DOHH2 (cell line): ENCODE measurements around the gene FSD1L.

Experiments used
- H3F3A ChIP-seq: fragments of 200-600 bp; sonication (generic), shearing (Covaris generic); 2 replicates; pipeline ENCODE4 v1.6.0; 2016; ENCODE audit warnings: antibody characterized with exemption, mild to moderate bottlenecking; ENCODE audit not compliant: control insufficient read depth, insufficient read depth
- H3K27ac ChIP-seq: fragments of 200-600 bp; sonication (generic); 2 replicates; pipeline ENCODE4 v1.5.1; 2014; ENCODE audit warnings: low read depth, mild to moderate bottlenecking, low read length, moderate library complexity
- H3K27me3 ChIP-seq: fragments of 200-600 bp; sonication (generic); 2 replicates; pipeline ENCODE4 v1.6.1; 2014; ENCODE audit warnings: mild to moderate bottlenecking, low read length, mixed read lengths; ENCODE audit not compliant: control insufficient read depth
- H3K36me3 ChIP-seq: fragments of 200-600 bp; sonication (generic); 2 replicates; pipeline ENCODE4 v1.6.1; 2014; ENCODE audit warnings: mild to moderate bottlenecking, low read length, moderate library complexity, mixed read lengths; ENCODE audit not compliant: control insufficient read depth
- H3K4me1 ChIP-seq: fragments of 200-600 bp; sonication (generic); 2 replicates; pipeline ENCODE4 v1.6.1; 2014; ENCODE audit warnings: mild to moderate bottlenecking, low read length, mixed read lengths; ENCODE audit not compliant: control insufficient read depth
- H3K4me2 ChIP-seq: fragments of 200-600 bp; sonication (generic); 2 replicates; pipeline ENCODE4 v1.6.0; 2014; ENCODE audit warnings: mild to moderate bottlenecking, low read length, moderate library complexity
- H3K4me3 ChIP-seq: fragments of 200-600 bp; sonication (generic); 2 replicates; pipeline ENCODE4 v1.5.1; 2014; ENCODE audit warnings: mild to moderate bottlenecking, low read length, mixed read lengths
- H3K79me2 ChIP-seq: fragments of 200-600 bp; sonication (generic); 2 replicates; pipeline ENCODE4 v1.6.1; 2014; ENCODE audit warnings: mild to moderate bottlenecking, low read length, mixed read lengths; ENCODE audit not compliant: control insufficient read depth
- H3K9me2 ChIP-seq: fragments of 200-600 bp; sonication (generic); replicated peaks from 2 replicates; pipeline ENCODE4 v1.6.1; 2014; ENCODE audit warnings: mild to moderate bottlenecking, low read length, mixed read lengths; ENCODE audit not compliant: control insufficient read depth
- H3K9me3 ChIP-seq: fragments of 200-600 bp; sonication (generic); 2 replicates; pipeline ENCODE4 v1.6.1; 2014; ENCODE audit warnings: antibody characterized with exemption, low read length, mixed read lengths; ENCODE audit not compliant: control insufficient read depth, insufficient read depth
- H4K20me1 ChIP-seq: fragments of 200-600 bp; sonication (generic); 2 replicates; pipeline ENCODE4 v1.6.0; 2014; ENCODE audit warnings: low read depth, mild to moderate bottlenecking, antibody characterized with exemption, low read length, moderate library complexity; ENCODE audit not compliant: control insufficient read depth, insufficient read depth
- EZH2phosphoT487 ChIP-seq: fragments of 200-600 bp; sonication (generic); IDR thresholded peaks from 2 replicates; pipeline ENCODE4 v1.6.1; 2017; ENCODE audit warnings: borderline replicate concordance, mild to moderate bottlenecking, antibody characterized with exemption, low read length, moderate library complexity, mixed read lengths
- TF ChIP-seq, protein P1 (sequence below): fragments of 200-600 bp; sonication (generic); IDR thresholded peaks from one replicate; pipeline ENCODE4 v1.5.1; 2014; ENCODE audit warnings: antibody characterized with exemption, mild to moderate bottlenecking, low read depth, low read length; ENCODE audit not compliant: poor library complexity, severe bottlenecking

The FSD1L gene

DNA sequence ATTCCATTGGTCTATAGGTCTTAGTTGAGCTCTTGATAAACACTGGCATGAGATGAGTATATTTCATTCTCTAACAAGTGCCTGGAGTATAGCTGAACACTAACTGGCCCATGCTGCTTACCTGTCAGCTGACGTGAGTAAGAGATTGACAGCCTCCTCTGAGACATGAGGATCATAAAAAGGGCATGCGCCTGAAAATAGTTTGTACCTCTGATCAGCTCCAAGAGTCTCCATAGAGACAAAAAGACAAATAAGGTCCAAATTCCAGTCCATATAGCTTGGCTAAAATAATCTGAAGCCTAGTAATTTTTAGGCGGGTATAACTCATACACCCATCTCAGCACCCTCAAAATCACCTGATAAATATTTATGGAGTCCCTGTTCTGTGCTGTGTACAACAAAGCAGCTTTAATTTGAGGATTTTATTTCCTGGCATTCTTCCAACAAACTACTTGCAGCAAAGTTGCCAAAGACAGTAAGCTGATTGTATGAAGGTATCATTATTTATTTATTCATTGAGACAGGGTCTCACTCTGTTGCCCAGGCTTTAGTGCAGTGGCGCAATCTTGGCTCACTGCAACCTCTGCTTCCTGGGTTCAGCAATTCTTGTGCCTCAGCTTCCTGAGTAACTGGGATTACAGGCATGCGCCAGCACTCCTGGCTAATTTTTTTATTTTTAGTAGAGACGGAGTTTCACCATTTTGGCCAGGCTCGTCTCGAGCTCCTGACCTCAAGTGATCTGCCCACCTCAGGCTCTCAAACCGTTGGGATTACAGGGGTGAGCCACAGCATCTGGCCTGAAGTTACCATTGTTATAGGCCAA, 16.2 kb upstream of the FSD1L start:
- H3K9me3 ChIP-seq, result no peaks in the 10 kb centered on the region
- H3K79me2 ChIP-seq, result no peaks in the 10 kb centered on the region
- no peak overlapping the region for H3K27ac ChIP-seq
- no peaks in the 10 kb centered on the region for H4K20me1 ChIP-seq
- no peaks in the 10 kb centered on the region for H3K9me2 ChIP-seq
- no peak overlapping the region for H3K4me3 ChIP-seq
- TF ChIP-seq, protein P1, sequence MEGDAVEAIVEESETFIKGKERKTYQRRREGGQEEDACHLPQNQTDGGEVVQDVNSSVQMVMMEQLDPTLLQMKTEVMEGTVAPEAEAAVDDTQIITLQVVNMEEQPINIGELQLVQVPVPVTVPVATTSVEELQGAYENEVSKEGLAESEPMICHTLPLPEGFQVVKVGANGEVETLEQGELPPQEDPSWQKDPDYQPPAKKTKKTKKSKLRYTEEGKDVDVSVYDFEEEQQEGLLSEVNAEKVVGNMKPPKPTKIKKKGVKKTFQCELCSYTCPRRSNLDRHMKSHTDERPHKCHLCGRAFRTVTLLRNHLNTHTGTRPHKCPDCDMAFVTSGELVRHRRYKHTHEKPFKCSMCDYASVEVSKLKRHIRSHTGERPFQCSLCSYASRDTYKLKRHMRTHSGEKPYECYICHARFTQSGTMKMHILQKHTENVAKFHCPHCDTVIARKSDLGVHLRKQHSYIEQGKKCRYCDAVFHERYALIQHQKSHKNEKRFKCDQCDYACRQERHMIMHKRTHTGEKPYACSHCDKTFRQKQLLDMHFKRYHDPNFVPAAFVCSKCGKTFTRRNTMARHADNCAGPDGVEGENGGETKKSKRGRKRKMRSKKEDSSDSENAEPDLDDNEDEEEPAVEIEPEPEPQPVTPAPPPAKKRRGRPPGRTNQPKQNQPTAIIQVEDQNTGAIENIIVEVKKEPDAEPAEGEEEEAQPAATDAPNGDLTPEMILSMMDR, result no peak
- TF ChIP-seq EZH2phosphoT487, result no peak
- no peak overlapping the region for H3K4me2 ChIP-seq
- no peaks in the 10 kb centered on the region for H3K27me3 ChIP-seq
- no peaks in the 10 kb centered on the region for H3K36me3 ChIP-seq
- no peaks in the 10 kb centered on the region for H3F3A ChIP-seq
- no peaks in the 10 kb centered on the region for H3K4me1 ChIP-seq

DNA sequence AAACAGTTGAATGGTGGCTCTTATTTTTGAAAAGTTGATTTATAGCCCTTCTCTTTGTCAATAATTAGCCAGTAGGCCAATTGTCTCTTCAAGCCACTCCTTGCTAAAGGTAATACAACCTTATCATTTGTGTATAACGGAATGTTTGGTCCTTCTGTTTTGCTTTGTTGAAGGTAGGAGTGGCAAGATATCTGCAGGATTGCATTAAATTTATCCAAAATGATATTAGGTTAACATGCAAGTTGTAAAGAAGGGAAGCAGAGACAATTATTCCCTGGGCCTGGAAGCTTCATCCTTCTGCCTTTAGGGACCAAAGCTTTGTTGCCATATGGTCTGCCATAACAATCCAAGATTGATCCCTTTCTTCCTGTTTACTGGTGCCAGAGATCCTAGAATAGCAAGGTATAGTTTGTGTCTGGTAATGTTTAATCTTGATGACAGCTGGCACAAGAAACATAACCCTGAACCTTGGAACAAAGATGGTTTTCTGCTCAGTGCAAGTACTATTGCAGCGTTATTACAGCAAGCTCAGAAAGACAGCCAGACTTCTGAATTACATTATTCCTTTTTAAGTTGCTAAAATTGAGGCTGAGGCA, 15.5 kb upstream of the FSD1L start:
- Histone ChIP-seq H3K4me1 (no peaks in the 10 kb centered on the region), H3K9me2 (no peaks in the 10 kb centered on the region), H3K79me2 (no peaks in the 10 kb centered on the region), H3K27ac (no peak overlapping the region), H3K36me3 (no peaks in the 10 kb centered on the region), H3K27me3 (no peaks in the 10 kb centered on the region), H3F3A (no peaks in the 10 kb centered on the region), H3K9me3 (no peaks in the 10 kb centered on the region), H4K20me1 (no peaks in the 10 kb centered on the region), H3K4me2 (no peak overlapping the region), H3K4me3 (no peak overlapping the region)
- TF ChIP-seq, protein P1, result no peak
- TF ChIP-seq EZH2phosphoT487, result no peak

DNA sequence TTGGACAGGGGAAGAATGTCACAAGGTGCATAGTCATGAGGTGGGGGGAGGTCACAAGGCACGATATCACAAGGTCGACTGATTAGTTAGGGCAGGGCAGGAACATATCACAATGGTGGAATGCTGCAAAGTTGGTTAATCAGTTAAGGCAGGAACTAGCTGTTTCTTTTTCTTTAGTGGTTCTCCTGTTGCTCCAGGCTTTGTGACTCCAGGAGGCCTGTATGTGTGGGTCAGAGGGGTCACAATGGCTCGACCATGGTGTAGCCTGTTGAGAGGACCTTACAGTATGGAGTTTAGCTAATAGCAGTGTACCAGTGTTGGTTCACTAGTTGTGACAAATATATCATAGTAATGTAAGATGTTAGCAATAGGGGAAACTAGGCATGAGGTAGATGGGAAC, 12.4 kb upstream of the FSD1L start:
- no peaks in the 10 kb centered on the region for H4K20me1 ChIP-seq
- no peaks in the 10 kb centered on the region for H3K4me1 ChIP-seq
- H3K4me2 ChIP-seq, result no peak overlapping the region
- no peak overlapping the region for H3K4me3 ChIP-seq
- no peaks in the 10 kb centered on the region for H3K9me2 ChIP-seq
- H3K36me3 ChIP-seq, result no peaks in the 10 kb centered on the region
- H3F3A ChIP-seq, result no peaks in the 10 kb centered on the region
- H3K27ac ChIP-seq, result no peak overlapping the region
- H3K27me3 ChIP-seq, result no peaks in the 10 kb centered on the region
- no peaks in the 10 kb centered on the region for H3K9me3 ChIP-seq
- TF ChIP-seq, protein P1, result no peak
- TF ChIP-seq EZH2phosphoT487, result no peak
- no peaks in the 10 kb centered on the region for H3K79me2 ChIP-seq
